ENCODE data around the gene TCAP.
A peak's percentile ranks its signal among the peaks of the same experiment; 100 is the strongest.
"Not testable (repeated sequence)": the region's sequence is repeated elsewhere in the genome, so short reads cannot be mapped to it uniquely, and the experiment has no call there.

The TCAP gene

DNA sequence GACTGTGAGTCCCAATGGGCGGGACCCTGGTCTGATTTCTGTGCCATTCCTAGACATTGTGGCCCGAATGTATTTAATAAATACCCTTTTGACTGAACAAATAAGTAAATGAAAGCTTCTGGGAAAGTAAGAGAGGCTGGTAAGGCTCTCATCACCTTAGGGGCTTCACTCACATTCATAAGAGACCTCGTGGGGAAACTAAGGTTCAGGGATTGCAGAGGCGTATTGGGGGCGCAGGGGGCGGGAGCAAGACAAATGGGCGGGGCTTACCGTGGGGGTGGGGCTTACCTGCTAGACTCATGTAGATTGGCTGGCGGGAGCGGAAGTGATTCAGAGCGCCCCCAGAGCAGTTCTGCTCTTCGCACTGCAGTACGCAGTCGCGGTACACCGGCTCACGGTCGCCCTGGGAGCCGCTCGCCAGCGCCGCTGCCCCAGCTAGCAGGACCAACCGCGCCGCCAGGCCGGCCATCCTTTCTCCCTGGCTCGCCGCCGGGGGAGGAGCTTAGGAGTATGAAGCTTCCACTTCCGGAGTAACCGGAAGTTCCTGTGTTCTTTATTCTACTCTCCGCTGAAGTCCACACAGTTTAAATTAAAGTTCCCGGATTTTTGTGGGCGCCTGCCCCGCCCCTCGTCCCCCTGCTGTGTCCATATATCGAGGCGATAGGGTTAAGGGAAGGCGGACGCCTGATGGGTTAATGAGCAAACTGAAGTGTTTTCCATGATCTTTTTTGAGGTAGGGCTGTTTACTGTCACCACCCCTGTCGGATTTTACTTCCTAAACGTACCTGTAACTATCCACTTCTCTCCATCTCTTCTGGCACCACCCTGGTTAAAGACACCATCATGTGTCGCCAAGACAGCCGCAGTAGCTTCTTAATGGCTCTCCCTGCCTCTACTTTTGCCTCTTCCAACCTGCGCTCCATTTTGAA lies 22.7 kb downstream of the TCAP start, which contains the start of gene PGAP3:
Gene PGAP3, minus strand, starts transcription at position 512 of the 929 bp plus-strand sequence. Its CDS starts 43 bp downstream, at position 469.
- FAIRE-seq: peak; percentile 89

GRCh38 chr17:39688475-39688835 lies 23.3 kb downstream of the TCAP start:
- no peak for FAIRE-seq

DNA sequence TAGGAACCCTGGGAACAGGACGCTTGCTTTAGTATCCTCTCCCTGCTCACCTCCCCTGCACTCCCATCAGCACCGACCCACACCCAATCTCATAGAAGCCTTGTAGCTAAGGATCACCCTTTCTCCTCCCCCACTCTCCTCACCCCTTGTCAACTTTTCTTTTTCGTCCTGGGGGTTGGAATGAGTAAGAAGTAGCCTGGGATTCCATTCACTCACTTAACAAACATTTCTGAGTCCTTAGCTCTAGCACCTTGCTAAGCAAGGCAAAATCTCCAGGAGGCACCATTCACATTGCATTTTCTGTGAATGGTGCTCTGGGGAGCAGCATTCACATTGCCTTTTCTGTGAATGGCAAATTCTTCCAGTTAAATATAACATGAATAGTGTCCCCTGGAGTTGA lies 23.8 kb downstream of the TCAP start:
- FAIRE-seq: no peak

DNA sequence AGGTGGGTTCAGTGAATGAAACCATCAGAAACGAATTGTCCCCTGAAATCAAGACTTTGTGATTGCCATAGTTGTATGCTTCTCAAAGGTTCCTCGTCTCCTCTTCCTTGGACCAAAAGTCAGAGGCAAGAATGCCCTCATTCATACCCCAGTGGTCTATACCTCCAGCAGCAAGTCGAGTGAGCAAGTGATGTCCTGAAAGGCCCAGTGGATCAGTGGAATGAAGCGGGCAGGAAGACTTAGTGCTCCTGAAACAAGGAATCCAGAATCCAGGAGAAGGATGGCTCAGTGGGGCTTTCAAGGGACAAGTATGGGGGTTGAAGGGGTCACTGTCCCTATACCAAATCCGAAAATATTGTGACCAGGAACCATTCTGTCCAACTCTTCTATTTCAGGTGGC lies 29.4 kb downstream of the TCAP start:
- no peak for FAIRE-seq

GRCh38 chr17:39695089-39695474 lies 29.9 kb downstream of the TCAP start:
- FAIRE-seq: no peak

DNA sequence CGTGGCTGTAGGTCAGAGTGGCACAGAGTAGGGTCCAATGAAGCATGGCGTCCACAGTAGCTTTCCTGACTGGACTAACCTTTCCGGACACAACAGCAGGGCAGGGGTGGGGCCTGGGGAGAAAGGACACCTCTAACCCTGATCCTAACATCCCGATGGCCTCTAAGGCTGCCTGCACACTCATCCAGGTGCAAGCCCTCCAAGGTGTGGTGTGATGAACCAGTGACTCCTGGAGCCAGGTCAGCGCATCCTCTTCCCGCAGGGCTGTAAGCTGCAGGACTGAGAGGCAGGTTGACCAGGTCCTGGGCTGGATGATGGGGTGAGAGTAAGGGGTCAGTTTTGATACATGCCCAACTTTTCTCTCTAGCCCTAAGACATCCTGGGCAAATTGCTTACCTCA lies 31.6 kb downstream of the TCAP start:
- FAIRE-seq: no peak

DNA sequence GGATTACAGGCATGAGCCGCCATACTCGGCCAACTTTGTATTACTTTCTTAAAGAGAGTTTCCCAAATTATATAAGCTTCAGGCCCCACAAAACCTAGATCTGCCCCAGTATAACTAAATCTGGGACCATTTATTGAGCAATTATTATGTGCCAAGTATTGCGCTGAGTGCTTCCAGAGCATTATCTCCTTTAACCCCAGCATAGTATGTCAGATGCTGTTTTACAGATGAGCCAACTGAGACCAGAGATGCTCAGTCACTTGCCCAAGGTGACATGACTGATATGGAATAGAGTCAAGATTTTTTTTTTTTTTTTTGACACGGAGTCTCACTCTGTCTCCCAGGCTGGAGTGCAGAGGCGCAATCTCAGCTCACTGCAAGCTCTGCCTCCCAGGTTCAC lies 32.8 kb downstream of the TCAP start:
- no peak for FAIRE-seq

- not testable (repeated sequence) for FAIRE-seq
Observed at GRCh38 chr17:39699157-39699817, 34.1 kb downstream of the TCAP start.

DNA sequence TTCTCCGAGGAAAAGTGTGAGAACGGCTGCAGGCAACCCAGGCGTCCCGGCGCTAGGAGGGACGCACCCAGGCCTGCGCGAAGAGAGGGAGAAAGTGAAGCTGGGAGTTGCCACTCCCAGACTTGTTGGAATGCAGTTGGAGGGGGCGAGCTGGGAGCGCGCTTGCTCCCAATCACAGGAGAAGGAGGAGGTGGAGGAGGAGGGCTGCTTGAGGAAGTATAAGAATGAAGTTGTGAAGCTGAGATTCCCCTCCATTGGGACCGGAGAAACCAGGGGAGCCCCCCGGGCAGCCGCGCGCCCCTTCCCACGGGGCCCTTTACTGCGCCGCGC lies 34.6 kb downstream of the TCAP start, which contains the start of gene ERBB2:
Gene ERBB2, plus strand, starts transcription at position 247 of the 330 bp plus-strand sequence. CDS start 175 bp downstream, outside the sequence.
- peak; percentile 96 for FAIRE-seq

DNA sequence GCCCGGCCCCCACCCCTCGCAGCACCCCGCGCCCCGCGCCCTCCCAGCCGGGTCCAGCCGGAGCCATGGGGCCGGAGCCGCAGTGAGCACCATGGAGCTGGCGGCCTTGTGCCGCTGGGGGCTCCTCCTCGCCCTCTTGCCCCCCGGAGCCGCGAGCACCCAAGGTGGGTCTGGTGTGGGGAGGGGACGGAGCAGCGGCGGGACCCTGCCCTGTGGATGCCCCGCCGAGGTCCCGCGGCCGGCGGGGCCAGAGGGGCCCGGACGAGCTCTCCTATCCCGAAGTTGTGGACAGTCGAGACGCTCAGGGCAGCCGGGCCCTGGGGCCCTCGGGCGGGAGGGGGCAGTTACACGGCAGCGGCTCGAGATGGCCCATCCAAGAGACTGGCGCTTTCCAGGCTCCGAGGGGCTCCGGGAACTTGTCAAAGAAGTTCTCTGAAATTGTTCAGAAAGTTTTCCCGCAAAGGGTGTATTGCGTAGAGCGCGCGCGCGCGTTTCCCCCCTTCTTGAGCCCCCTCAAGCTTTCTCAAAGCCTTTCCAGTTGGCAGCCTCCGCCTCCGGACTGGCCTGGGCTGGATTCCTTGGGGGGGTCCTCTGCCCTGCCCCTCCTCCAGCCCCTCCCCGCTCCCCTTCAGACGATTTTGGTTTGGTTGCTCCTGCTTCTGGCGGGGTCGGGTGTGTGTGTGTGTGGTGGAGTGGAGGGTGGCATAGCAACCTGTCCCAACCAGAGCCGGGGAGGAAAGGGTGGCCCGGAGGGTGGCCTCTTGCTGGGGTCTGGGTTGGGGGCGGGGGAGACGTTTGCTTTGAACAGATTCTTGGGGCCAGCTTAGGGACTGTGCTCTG lies 35.2 kb downstream of the TCAP start:
- no peak for FAIRE-seq

DNA sequence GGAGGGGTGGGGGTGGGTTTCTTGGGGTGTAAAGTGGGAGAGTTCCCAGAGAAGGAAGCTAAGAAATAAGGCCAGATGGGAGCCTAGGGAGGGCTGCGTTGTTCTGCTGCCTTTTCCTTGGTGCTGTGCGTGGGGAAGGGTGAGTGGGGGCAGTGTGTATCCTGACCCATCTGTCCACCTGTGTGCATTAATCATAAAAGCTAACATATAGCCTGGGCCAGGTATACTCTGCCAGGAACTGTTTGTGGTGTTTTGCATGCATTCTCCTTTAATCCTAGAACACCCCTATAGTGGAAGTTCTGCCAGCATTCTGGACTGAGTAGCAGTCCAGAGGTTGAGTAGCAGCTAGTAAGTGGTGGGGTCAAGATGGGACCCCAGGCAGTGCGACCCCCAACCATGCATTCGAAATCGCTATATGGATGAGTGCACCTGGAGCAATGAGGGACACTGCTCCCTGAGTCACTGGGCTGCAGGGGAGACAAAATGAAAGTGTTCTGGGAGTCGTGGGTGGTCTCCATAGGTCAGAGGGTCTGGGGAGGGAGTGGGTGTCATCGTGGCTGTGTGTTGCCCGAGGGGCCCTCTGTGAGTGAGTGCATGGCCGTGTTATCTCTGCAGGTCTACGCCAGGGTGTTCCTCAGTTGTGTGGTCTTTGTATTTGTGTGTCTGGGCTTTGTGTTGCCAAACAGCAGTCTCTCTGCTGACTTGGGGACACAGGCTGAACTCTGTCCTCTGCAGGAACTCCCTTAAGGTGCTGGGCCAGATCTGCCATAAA lies 36.0 kb downstream of the TCAP start:
- FAIRE-seq: no peak

DNA sequence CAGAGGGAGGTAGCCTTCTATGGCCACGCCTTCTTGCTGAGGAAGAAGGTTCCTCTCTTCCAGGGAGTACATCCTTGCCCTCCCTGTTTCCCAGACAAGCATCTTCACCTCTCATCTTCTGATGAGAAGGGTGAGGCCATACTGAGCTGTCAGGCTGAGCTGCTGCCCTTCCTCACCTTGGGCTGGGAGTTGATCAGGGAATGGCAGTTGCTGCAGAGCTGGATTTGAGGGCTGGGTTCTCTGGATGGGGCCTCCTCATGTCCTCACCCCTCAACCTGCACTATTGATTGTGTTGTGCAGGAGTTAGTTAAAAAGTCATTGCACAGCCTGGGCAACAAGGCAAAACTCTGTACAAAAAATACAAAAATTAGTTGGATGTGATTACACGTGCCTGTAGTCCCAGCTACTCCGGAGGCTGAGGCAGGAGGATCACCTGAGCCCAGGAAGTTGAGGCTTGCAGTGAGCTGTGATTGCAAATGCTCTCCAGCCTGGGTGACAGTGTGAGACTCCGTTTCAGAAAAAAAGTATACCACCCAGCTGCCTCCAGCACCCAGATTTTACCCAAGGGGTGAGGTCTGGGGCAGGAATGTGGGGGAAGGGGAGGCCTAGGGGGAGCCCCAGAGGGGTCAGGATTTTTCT lies 36.8 kb downstream of the TCAP start:
- FAIRE-seq: no peak

GRCh38 chr17:39702901-39703893 lies 38.0 kb downstream of the TCAP start:
- no peak for FAIRE-seq

DNA sequence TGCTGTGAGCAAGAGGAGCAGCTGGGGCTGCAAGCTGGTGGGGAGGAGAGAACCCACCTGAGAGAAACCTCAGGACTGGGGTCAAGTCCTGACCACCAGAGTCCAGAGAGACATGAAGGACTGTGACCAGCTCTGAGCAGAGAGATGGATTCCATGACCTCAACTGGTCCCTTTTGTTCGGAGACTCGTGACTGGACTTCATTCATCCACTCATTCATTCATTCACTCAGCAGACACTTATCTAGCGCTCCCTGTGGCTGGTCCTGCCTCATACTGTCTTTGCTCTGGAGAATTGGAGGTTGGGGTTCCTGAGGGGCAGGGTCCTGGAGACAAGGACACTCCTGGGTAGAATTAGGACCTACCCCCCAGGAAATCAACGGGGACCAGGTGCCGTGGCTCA lies 38.8 kb downstream of the TCAP start:
- no peak for FAIRE-seq

DNA sequence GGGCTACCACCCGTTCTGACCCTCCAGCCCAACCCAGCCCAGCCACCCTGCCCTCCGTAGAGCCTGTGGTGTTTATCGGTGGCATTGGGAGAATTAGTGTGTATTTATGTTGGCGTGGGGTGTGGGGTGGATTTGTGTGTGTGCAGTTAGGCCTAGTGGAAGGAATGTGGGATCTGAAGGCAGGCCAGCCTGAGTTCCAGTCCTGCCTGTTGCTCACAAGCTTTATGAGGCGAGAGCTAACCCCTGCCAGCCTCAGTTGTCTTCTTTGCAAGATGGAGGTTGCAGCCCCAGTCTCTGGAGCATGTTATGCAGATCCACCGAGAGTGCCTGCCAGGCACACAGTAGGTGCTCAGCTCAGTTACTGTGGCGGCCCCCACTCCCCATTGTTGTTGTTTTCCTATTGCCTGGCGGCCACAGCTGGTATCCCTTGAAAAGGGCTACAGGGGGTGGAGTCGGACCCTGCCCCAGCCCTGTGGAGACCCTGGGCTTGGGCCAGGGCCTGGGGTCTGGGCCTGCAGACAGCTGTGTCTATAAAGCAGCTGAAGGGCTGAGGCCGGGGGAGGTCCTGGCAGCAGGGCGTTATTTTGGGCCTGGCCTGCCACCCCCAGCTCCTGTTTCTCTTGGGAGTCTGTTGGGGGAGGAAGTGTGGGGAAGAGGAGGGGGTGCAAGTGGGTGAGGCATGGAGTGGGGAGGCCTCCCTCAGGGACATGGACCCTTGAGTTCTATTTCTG lies 39.8 kb downstream of the TCAP start:
- no peak for FAIRE-seq

- FAIRE-seq: no peak
Observed at GRCh38 chr17:39705786-39706348, 40.7 kb downstream of the TCAP start.

- no peak for FAIRE-seq
Observed at GRCh38 chr17:39706383-39706782, 41.2 kb downstream of the TCAP start.

DNA sequence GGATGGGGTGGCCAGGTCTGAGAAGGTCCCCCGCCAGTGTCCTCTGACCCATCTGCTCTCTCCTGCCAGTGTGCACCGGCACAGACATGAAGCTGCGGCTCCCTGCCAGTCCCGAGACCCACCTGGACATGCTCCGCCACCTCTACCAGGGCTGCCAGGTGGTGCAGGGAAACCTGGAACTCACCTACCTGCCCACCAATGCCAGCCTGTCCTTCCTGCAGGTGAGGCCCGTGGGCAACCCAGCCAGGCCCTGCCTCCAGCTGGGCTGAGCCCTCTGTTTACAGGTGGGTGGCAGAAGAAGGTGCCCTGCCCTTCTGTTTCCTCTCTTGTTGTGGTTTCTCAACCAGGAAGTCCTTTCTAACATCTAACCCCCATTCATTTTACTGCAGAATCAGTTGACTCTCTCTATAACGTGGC lies 41.8 kb downstream of the TCAP start:
- FAIRE-seq: no peak

- FAIRE-seq: no peak
Observed at GRCh38 chr17:39709319-39709997, 44.3 kb downstream of the TCAP start.

All from G401.6 (cell line).